GM21825 (cell line): ENCODE measurements around the gene SEPTIN3.

Experiments used
- ATAC-seq: cut with Tn5 transposase; IDR thresholded peaks from one replicate; pipeline ENCODE4 v1.9.1; 2021; ENCODE audit warnings: mild to moderate bottlenecking, moderate library complexity; ENCODE audit not compliant: unreplicated experiment

Gene SEPTIN3

GRCh38 chr22:42013385-42013784, 44.1 kb downstream of the SEPTIN3 start:
- ATAC-seq = no peak

GRCh38 chr22:42016111-42016510, 46.9 kb downstream of the SEPTIN3 start:
- no peak for ATAC-seq

GRCh38 chr22:42018224-42018623, 49.0 kb downstream of the SEPTIN3 start:
- no peak for ATAC-seq
